CD4-positive, alpha-beta T cell treated with Interleukin-4 for 1 hour (primary cell): Measurements from ENCODE around the gene TMEM121.

Source experiments
- DNase-seq, 2 donors: peaks; one replicate each; pipeline ENCODE4 v3.0.0-alpha.2; 2020 to 2022

TMEM121 gene

GRCh38 chr14:105525861-105526775, at the start of gene TMEM121:
TSS of gene TMEM121 (plus strand) at chr14:105526583. CDS start at chr14:105528835, 2,252 bp downstream.
- DNase-seq, result peak; percentile 42 to 57

- DNase-seq, result no peak
Measured at GRCh38 chr14:105476831-105477659, 49.3 kb upstream of the TMEM121 start.

- peak; percentile 86 to 88 for DNase-seq
Measured at GRCh38 chr14:105477660-105478397, 48.6 kb upstream of the TMEM121 start.

- peak; percentile 48 to 56 for DNase-seq
Measured at GRCh38 chr14:105478398-105479251, 47.8 kb upstream of the TMEM121 start.

- peak in 1 of 2 donors; percentile 22 for DNase-seq
Measured at GRCh38 chr14:105479431-105480158, 46.8 kb upstream of the TMEM121 start.

GRCh38 chr14:105480199-105480746, 46.1 kb upstream of the TMEM121 start:
- DNase-seq, result no peak

- peak; percentile 93 to 94 for DNase-seq
Measured at GRCh38 chr14:105480807-105481801, 45.3 kb upstream of the TMEM121 start.

GRCh38 chr14:105481886-105482457, 44.4 kb upstream of the TMEM121 start:
- peak; percentile 99 for DNase-seq

GRCh38 chr14:105482486-105483110, 43.8 kb upstream of the TMEM121 start:
- DNase-seq, result no peak

- DNase-seq, result peak in 1 of 2 donors; percentile 14
Measured at GRCh38 chr14:105483300-105484068, 42.9 kb upstream of the TMEM121 start.

GRCh38 chr14:105484069-105484996, 42.0 kb upstream of the TMEM121 start:
- DNase-seq, result peak; percentile 83 to 84

GRCh38 chr14:105484997-105485393, 41.4 kb upstream of the TMEM121 start:
- no peak for DNase-seq

GRCh38 chr14:105485739-105486162, 40.6 kb upstream of the TMEM121 start:
- peak; percentile 80 to 83 for DNase-seq

GRCh38 chr14:105486163-105486973, 40.0 kb upstream of the TMEM121 start, which contains the start of gene CRIP1:
TSS of gene CRIP1 (plus strand) at chr14:105486886. CDS start at chr14:105487260, 374 bp downstream.
- peak in 1 of 2 donors; percentile 52 for DNase-seq

- DNase-seq, result peak; percentile 85 to 86
Measured at GRCh38 chr14:105486974-105487448, 39.4 kb upstream of the TMEM121 start.
